Muscle of arm (tissue), 12 donors: Measurements from ENCODE around the gene TCERG1L. TPM values are rescaled to one million over a fixed set of nuclear protein-coding genes. Genes with fewer than 3 reads are reported as not detected.
"Not testable (repeated sequence)": the region's sequence is repeated elsewhere in the genome, so short reads cannot be mapped to it uniquely, and the experiment has no call there.

Source experiments
- DNase-seq: peaks from one replicate; pipeline ENCODE4 v3.0.0-alpha.2; 2013
- polyA plus RNA-seq, 12 donors: library from polyadenylated mRNA; unstranded; fragments of 120-200 nt; gene quantifications; one replicate each; pipeline ENCODE4 v1.2.1, GENCODE V29; 2013; ENCODE audit not compliant: insufficient read length in 12 of 12

TCERG1L gene
- polyA plus RNA-seq, 12 donors = 0.07 to 3.0 (median 0.19) TPM; not detected in 2

DNA sequence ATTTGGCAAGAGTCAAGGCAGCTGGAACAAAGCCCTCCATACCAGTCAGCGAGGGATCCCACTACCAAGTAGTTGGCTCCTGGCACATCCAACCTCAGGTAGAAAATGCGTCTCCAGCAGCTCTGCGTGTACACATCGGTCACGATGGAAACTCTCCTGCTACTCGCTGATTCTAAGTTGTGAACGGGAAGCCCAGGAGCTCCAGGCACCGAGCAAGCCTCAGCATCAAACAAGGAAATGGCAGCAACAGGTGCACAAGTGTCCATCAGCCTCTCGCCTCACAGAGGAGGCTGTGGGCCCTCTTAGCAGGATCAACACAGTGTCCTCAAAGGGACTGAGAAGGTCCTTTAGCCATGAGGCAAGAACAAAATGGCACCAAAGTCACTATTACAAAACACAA, 127.0 kb downstream of the TCERG1L start:
- DNase-seq = no peak

DNA sequence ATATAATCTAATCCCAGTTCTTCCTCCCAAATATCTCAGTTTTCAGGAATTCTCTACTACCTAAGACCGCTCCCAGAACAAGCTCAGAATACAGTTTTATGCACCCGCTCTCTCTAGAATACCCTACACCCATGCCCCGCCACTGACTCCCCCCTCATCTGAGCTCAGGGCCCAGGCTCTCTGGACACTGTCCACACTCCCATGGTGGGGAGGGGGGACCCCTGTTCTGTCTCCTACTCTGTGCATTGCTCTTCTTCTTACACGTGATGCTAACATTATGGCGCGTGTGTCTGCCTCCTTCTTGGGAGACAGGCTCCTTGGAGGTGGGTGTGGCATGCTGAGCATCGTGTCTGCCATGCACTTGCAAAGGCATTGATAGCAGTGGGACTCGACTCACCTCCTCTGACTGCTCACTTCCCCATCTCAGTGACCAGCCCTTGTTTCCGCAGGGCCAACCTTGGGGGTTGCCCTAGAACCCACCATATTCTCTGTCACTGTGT, 127.9 kb downstream of the TCERG1L start:
- DNase-seq = no peak

DNA sequence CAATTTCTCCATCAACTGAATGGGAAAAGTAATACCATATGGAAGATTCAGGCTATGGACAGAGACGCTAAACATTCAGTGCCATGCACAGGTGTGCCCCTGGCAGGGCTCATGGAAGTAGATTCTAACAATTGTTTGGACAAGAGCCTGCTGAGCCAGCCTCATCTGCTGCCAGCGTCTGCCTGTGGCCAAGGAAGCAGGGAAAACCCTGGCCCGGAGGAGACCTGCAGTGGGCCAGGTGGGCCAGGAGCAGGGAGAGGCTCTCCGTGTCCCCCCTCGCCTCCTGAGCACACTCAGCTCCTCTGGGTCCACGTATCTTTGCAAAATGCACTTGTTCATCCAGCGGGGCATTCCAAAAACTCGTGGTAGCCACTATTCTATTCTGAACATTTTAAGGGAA, 130.1 kb downstream of the TCERG1L start:
- DNase-seq = no peak

- DNase-seq = no peak
Measured at GRCh38 chr10:131180740-131181415, 130.6 kb downstream of the TCERG1L start.

DNA sequence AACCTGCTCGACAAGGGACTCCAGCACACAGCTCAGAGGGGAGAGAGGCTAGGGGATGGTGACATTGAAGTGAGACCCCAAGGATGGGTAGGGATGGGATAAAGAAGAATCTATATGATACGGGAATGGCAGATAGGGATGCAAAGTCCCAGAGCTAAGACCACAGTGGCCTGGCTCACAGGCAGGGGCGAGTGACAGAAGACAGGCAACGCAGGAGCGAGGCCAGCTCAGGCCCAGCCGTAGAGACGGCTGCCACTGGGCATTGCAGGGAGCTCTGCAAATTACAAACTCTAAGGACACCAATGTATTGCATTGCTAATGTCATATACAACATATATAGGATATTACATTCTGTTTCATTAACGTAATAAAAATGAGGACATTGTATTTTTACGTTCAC, 131.4 kb downstream of the TCERG1L start:
- DNase-seq = no peak

- no peak for DNase-seq
Measured at GRCh38 chr10:131179361-131179760, 132.2 kb downstream of the TCERG1L start.

DNA sequence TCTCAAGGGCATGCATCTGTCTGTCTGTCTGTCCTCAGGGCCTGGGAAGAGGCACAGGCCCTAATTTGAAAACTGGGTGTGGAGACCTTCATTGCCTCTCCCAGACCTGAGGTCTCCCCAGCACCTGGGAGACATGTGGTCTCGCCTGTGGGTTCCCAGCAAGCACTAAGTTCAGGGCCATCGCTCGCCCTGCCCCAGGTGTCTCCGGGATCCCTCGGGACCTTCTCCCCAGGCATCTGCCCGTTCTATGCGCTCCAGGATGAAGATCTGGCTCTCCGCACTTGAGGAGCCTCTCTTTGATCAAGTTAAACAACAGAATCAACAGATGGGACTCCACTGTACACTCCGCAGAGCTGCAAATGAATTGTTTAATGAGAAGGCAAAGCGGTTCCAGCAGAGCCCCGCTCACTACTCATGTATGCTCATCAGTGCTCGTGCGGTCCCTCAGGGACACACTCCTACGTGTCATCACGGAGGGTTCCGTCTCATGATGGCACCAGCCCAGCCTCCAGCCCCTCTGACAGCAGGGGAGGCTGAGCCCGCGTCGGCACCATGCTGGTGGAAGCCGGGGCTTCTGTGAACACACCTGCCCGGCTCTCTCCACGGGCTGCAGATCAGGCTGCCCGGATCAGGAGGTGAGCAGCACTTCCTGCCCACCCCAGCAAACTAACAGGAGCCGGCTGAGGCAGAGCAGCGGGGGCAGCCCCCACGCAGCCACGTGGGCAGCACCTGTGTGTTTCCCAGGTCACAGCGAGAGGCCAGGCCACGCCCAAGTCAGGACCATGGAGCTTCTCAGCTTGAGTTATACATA, 132.8 kb downstream of the TCERG1L start:
- no peak for DNase-seq

GRCh38 chr10:131177431-131178327, 133.8 kb downstream of the TCERG1L start:
- peak; percentile 51 for DNase-seq

DNA sequence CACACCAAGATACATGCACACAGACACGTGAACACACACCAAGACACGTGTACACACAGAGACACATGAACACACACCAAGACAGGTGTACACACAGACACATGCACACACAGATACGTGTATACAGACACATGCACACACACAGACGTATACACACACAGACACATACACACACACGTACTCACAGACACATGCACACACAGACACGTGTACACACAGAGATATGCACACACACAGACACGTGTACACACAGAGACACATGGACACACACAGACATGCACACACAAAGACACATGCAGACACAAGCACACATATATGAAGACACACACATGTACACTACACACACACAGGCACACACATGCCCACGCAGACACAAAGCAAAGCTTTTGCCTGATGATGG, 134.6 kb downstream of the TCERG1L start:
- DNase-seq = no peak

DNA sequence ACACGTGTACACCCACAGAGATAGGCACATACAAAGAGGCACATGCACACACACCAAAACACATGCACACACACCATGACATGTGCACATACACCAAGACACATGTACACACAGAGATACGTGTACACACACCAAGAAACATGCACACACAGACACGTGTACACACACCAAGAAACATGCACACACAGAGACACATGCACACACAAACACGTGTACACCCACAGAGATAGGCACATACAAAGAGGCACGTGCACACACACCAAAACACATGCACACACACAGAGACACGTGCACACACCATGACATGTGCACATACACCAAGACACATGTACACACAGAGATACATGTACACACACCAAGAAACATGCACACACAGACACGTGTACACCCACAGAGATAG, 135.2 kb downstream of the TCERG1L start:
- not testable (repeated sequence) for DNase-seq

GRCh38 chr10:131175891-131176290, 135.6 kb downstream of the TCERG1L start:
- DNase-seq = no peak

DNA sequence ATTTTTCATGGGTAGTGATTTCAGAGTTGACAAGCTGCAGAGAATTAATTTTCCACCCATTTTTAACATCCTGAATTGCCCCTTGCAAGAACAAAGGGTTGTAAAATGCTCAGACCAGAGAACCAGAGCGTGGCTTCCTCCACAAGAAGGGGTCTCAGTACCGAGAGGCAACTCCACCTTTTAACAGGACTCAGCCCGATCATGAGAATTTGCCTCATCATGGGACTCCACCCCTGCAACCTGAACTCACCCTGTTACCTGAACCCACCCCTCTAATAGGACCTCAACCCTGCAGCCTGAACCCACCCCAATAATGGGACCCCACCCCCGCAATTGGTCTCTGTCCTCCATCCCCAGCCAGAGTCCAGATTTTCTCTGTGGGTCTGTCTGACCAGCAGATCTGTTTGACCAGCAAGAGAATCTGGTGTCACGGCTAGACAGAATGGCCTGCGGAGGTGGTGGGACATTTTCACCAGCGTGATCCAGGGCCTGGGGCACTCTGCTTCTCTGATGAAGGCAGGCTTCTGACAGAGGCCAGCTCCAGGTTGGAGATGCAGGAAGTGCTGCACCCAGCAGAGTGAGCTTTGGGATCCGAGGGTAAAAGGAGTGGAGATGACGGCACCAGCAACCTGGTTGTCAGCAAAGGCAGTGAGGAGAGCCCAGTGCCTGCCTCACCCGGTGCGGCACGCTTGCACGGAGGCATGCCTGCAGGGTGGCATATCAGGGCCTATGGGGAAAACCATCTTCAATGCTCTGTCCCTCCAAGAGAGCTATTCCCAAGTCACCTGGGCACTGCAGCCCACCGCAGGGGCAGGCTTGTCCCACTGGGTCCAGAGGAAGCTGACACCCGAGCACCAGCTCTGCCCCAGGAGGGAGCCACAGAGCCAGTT, 136.6 kb downstream of the TCERG1L start:
- no peak for DNase-seq

GRCh38 chr10:131174211-131174565, 137.3 kb downstream of the TCERG1L start:
- DNase-seq = no peak

- no peak for DNase-seq
Measured at GRCh38 chr10:131173484-131174210, 137.9 kb downstream of the TCERG1L start.

DNA sequence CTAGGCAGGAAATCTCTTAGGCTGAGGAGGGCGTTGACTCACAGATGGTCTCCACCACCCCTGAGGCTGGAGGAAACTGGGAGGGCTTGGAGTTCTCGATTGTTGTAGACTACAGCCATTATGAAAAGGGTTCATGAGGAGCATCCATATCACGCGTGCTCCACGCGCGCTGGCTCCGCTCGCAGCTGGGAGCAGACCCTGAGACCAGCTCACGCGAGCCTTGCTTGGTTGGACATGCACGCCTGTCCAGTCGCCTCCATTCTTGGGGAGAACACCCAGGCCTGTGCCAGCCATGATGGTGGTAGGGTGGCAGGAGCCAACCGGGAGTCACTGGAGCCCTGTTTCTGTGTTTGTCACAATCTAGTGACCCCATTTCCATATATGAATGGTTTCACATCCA, 139.1 kb downstream of the TCERG1L start:
- no peak for DNase-seq

DNA sequence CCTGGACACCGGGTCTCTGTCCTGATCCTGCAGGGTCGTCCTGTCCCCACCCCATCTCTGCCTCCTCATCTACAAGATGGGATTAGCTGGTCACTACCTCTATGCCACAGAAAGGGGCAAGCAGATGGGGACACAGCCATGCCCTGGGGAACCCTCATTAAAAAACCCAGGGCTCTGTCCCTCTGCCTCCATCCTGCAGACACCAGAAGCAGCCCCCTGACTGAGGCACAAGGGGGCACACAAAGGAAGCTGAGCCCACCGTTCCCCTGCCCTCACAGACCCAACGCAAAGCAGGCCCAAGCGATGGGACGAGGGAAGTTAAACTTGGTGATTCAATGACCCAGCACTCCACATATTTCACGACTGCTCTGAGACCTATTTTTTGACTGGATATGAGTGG, 142.4 kb downstream of the TCERG1L start:
- DNase-seq = no peak

GRCh38 chr10:131168238-131168875, 143.2 kb downstream of the TCERG1L start:
- no peak for DNase-seq

- DNase-seq = no peak
Measured at GRCh38 chr10:131167036-131167860, 144.3 kb downstream of the TCERG1L start.

GRCh38 chr10:131166486-131166885, 145.0 kb downstream of the TCERG1L start:
- DNase-seq = no peak
